Ovary (tissue), 9 donors: ENCODE results near the gene USP49. TPM values are rescaled to one million over a fixed set of nuclear protein-coding genes. Genes with fewer than 3 reads are reported as not detected.

Experiments used
- DNase-seq, 5 donors: peaks; one replicate each; pipeline ENCODE4 v3.0.0-alpha.2; 2019 to 2020
- H3K27ac ChIP-seq, 2 donors: fragments of 200-600 bp; one replicate each; pipeline versions ENCODE4 v1.5.1 to v1.8.0; 2019 to 2022
- H3K27me3 ChIP-seq: fragments of 200-600 bp; one replicate; pipeline ENCODE4 v1.8.0; 2022
- H3K36me3 ChIP-seq: fragments of 200-600 bp; sonication (generic); one replicate; pipeline ENCODE4 v1.5.1; 2019
- H3K4me1 ChIP-seq: one replicate; pipeline ENCODE4 v1.8.1; 2013; ENCODE audit warnings: mild to moderate bottlenecking, moderate library complexity; ENCODE audit not compliant: insufficient read depth
- H3K4me3 ChIP-seq: fragments of 200-600 bp; sonication (generic); one replicate; pipeline ENCODE4 v1.5.1; 2017
- H3K9me3 ChIP-seq, 2 donors: fragments of 200-600 bp in 1 of 2; sonication (generic) in 1 of 2; one replicate each; pipeline versions ENCODE4 v1.5.1 to v1.8.1; 2013 to 2019; ENCODE audit warnings: mild to moderate bottlenecking in 1 of 2, moderate library complexity in 1 of 2
- CTCF ChIP-seq, 3 donors: fragments of 450-650 bp in 2 of 3; fragments of 200-600 bp in 1 of 3; IDR thresholded peaks; one replicate each; pipeline versions ENCODE4 v1.5.1 to v1.8.0; 2016 to 2022; ENCODE audit warnings: antibody characterized with exemption in 3 of 3, mild to moderate bottlenecking in 1 of 3
- EP300 ChIP-seq: sonication (generic); formaldehyde crosslinking; IDR thresholded peaks from one replicate; pipeline ENCODE4 v1.6.1; 2017; ENCODE audit warnings: antibody characterized with exemption
- POLR2A ChIP-seq: fragments of 450-650 bp; IDR thresholded peaks from one replicate; pipeline ENCODE4 v1.6.1; 2017; ENCODE audit warnings: antibody characterized with exemption, mild to moderate bottlenecking, moderate library complexity
- WGBS, 3 donors: extraction: QIAGEN DNeasy Blood & Tissue Kit in 1 of 3; methylation state at CpG; one replicate each; pipeline versions ENCODE4 v1.1.5 to v1.1.7; 2013 to 2017; 5-methylcytosine and 5-hydroxymethylcytosine counted together
- intact Hi-C, 4 donors: fragments of 100-400 bp; cut with DNase I; formaldehyde crosslinking; loops; one replicate each; pipeline versions ENCODE4 v1.11.0 to v1.15.1; 2022 to 2023
- polyA plus RNA-seq, 2 donors: library from polyadenylated mRNA; stranded (reverse); fragments of 200-250 nt in 1 of 2; fragments of 350-450 nt in 1 of 2; fragmentation: Illumina TruSeq in 1 of 2; extraction: RNeasy Lipid Tissue Mini Kit (QIAGEN cat#74804) in 1 of 2; gene quantifications; one replicate each; pipeline ENCODE4 v1.2.3, GENCODE V29; 2013 to 2014
- total RNA-seq, 7 donors: library from RNA; depleted of rRNA in 2 of 7; stranded (reverse); fragments of >200 nt in 2 of 7; fragmentation: NEBNext Ultra II Directional in 3 of 7; extraction: Animal tissue kit (Norgen Biotek cat#: 25700) in 3 of 7; gene quantifications; one replicate each; pipeline versions ENCODE4 v1.1.0 to v1.2.4, GENCODE V29; 2016 to 2023
- donor health status: DM: no; HTN: no; CAD: no; lungs with moderate emphysema.
- donor health status: DM: no; HTN: no; CAD: no.
- donor health status: Bipolar disorder and iron deficiency.
- donor health status: DM: yes; HTN: yes; CAD: no.
- donor health status: DM: no; HTN: no; CAD: no.
- donor health status: DM: yes; HTN: yes; CAD: no.

USP49 gene
- total and polyA plus RNA-seq, 9 donors = 2.0 to 5.1 (median 3.1) TPM

GRCh38 chr6:41836660-41837052, 58.5 kb downstream of the USP49 start:
- H3K4me3 ChIP-seq = no peak overlapping the region
- TF ChIP-seq CTCF (IDR thresholded peaks at IDR 0.05) (no peak), EP300 (no peak), POLR2A (no peak)
- H3K9me3 ChIP-seq = no peaks in the 10 kb centered on the region
- no peaks in the 10 kb centered on the region for H3K27me3 ChIP-seq
- H3K4me1 ChIP-seq = no peaks in the 10 kb centered on the region
- WGBS, 3 donors = 87 to 97% (median 96%) methylated on average over 2 of the region's 2 CpGs
- H3K27ac ChIP-seq = no peak overlapping the region
- no peaks in the 10 kb centered on the region for H3K36me3 ChIP-seq
- intact Hi-C loops = no loop called here
- DNase-seq = no peak

GRCh38 chr6:41836022-41836659, 59.0 kb downstream of the USP49 start:
- no peaks in the 10 kb centered on the region for H3K36me3 ChIP-seq
- no peaks in the 10 kb centered on the region for H3K4me1 ChIP-seq
- no peak overlapping the region for H3K27ac ChIP-seq
- no peaks in the 10 kb centered on the region for H3K9me3 ChIP-seq
- intact Hi-C loops = no loop called here
- H3K27me3 ChIP-seq = no peaks in the 10 kb centered on the region
- no peak for TF ChIP-seq POLR2A
- no peak for TF ChIP-seq EP300
- no peak for TF ChIP-seq CTCF (IDR thresholded peaks at IDR 0.05)
- DNase-seq = no peak
- 67 to 80% (median 80%) methylated on average over 5 of the region's 5 CpGs for WGBS, 3 donors
- no peak overlapping the region for H3K4me3 ChIP-seq

GRCh38 chr6:41832263-41832662, 62.9 kb downstream of the USP49 start:
- no peak overlapping the region for H3K27ac ChIP-seq
- TF ChIP-seq CTCF (IDR thresholded peaks at IDR 0.05) (no peak), EP300 (no peak), POLR2A (no peak)
- intact Hi-C loops = no loop called here
- no peak for DNase-seq
- no peaks in the 10 kb centered on the region for H3K9me3 ChIP-seq
- no peaks in the 10 kb centered on the region for H3K4me1 ChIP-seq
- H3K27me3 ChIP-seq = no peaks in the 10 kb centered on the region
- no peaks in the 10 kb centered on the region for H3K36me3 ChIP-seq
- WGBS, 3 donors = 62 to 83% (median 66%) methylated on average over 3 of the region's 3 CpGs
- no peak overlapping the region for H3K4me3 ChIP-seq

- H3K9me3 ChIP-seq = no peaks in the 10 kb centered on the region
- no peaks in the 10 kb centered on the region for H3K4me1 ChIP-seq
- no peak overlapping the region for H3K27ac ChIP-seq
- no peak overlapping the region for H3K4me3 ChIP-seq
- H3K36me3 ChIP-seq = no peaks in the 10 kb centered on the region
- TF ChIP-seq EP300 = no peak
- TF ChIP-seq POLR2A = no peak
- TF ChIP-seq CTCF (IDR thresholded peaks at IDR 0.05) = no peak
- intact Hi-C loops = no loop called here
- H3K27me3 ChIP-seq = no peaks in the 10 kb centered on the region
- no peak for DNase-seq
- WGBS, 3 donors = 90 to 93% (median 92%) methylated on average over 2 of the region's 2 CpGs
Measured at GRCh38 chr6:41826343-41827022, 68.7 kb downstream of the USP49 start.
